IMR-90 (cell line): ENCODE measurements around the gene BPIFB2. TPM values are rescaled to one million over a fixed set of nuclear protein-coding genes. Genes with fewer than 3 reads are reported as not detected.

Experiments
- ATAC-seq: fragments of 200-7000 bp; cut with Tn5 transposase; 2 replicates; pipeline ENCODE4 v1.9.1; 2020; ENCODE audit warnings: low read depth, mild to moderate bottlenecking, moderate library complexity
- BruUV-seq: library from RNA; stranded (reverse); fragments of 400-500 nt; replicated peaks from 2 replicates; lab custom pipeline; 2021; lab: Mats Ljungman, UMichigan
- CTCF ChIA-PET: fragments of 300-600 bp; formaldehyde crosslinking; extraction: SDS; loops from one replicate; lab custom pipeline; 2021; ENCODE audit warnings: antibody characterized with exemption; lab: Yijun Ruan, JAX
- POLR2A ChIA-PET: fragments of 300-600 bp; sonication (Branson Sonifier 250); formaldehyde crosslinking; loops from one replicate; lab custom pipeline; 2022; ENCODE audit warnings: antibody characterized with exemption; ENCODE audit not compliant: unreplicated experiment; lab: Charles Lee
- DNase-seq: peaks from one replicate; pipeline ENCODE4 v3.0.0; 2013
- H2AFZ ChIP-seq: replicated peaks from 2 replicates; pipeline ENCODE3; 2013; ENCODE audit warnings: low read length, mild to moderate bottlenecking; ENCODE audit not compliant: poor library complexity
- H2AK5ac ChIP-seq: 2 replicates; pipeline ENCODE4 v1.6.1; 2013; ENCODE audit warnings: low read depth, low read length, inconsistent platforms
- H2AK9ac ChIP-seq: replicated peaks from 2 replicates; pipeline ENCODE3; 2013; ENCODE audit warnings: mild to moderate bottlenecking, low read depth, low read length, moderate library complexity; ENCODE audit not compliant: poor library complexity
- H2BK120ac ChIP-seq: 2 replicates; pipeline ENCODE4 v1.6.1; 2013; ENCODE audit warnings: low read depth, low read length, inconsistent platforms
- H2BK15ac ChIP-seq: 3 replicates; pipeline ENCODE4 v1.6.1; 2013; ENCODE audit warnings: low read depth, low read length, inconsistent platforms
- H2BK20ac ChIP-seq: 2 replicates; pipeline ENCODE4 v1.6.1; 2013; ENCODE audit warnings: low read depth, mild to moderate bottlenecking, inconsistent platforms, low read length, moderate library complexity
- H2BK5ac ChIP-seq: 2 replicates; pipeline ENCODE4 v1.6.1; 2013; ENCODE audit warnings: mild to moderate bottlenecking, low read depth, low read length, inconsistent platforms; ENCODE audit not compliant: poor library complexity, severe bottlenecking
- H3K14ac ChIP-seq: replicated peaks from 2 replicates; pipeline ENCODE4 v1.6.1; 2013; ENCODE audit warnings: low read depth, low read length, inconsistent platforms
- H3K18ac ChIP-seq: 2 replicates; pipeline ENCODE4 v1.6.1; 2013; ENCODE audit warnings: low read depth, low read length, control low read depth
- H3K23ac ChIP-seq: 2 replicates; pipeline ENCODE4 v1.6.1; 2013; ENCODE audit warnings: low read depth, low read length, inconsistent platforms
- H3K27ac ChIP-seq: 2 replicates; pipeline ENCODE4 v1.5.1; 2013; ENCODE audit warnings: mild to moderate bottlenecking, control low read depth, low read length; ENCODE audit not compliant: insufficient read depth
- H3K27me3 ChIP-seq: 2 replicates; pipeline ENCODE4 v1.6.1; 2013; ENCODE audit warnings: low read length; ENCODE audit not compliant: control insufficient read depth, insufficient read depth
- H3K36me3 ChIP-seq: 2 replicates; pipeline ENCODE4 v1.6.1; 2013; ENCODE audit warnings: low read length, mixed read lengths; ENCODE audit not compliant: control insufficient read depth, insufficient read depth
- H3K4ac ChIP-seq: 2 replicates; pipeline ENCODE4 v1.6.1; 2013; ENCODE audit warnings: low read depth, low read length, inconsistent platforms
- H3K4me1 ChIP-seq: 2 replicates; pipeline ENCODE4 v1.6.1; 2013; ENCODE audit warnings: low read length, mixed read lengths; ENCODE audit not compliant: control insufficient read depth, insufficient read depth
- H3K4me2 ChIP-seq: 2 replicates; pipeline ENCODE4 v1.6.1; 2013; ENCODE audit warnings: low read depth, mild to moderate bottlenecking, control low read depth, low read length, moderate library complexity
- H3K4me3 ChIP-seq: 2 replicates; pipeline ENCODE4 v1.5.1; 2013; ENCODE audit warnings: low read depth, mild to moderate bottlenecking, control low read depth, low read length, moderate library complexity; ENCODE audit not compliant: insufficient read depth
- H3K56ac ChIP-seq: 2 replicates; pipeline ENCODE4 v1.6.1; 2013; ENCODE audit warnings: low read length, inconsistent platforms; ENCODE audit not compliant: insufficient read depth; ENCODE audit errors: extremely low read depth
- H3K79me1 ChIP-seq, 2 experiments: 2 replicates each; pipeline ENCODE4 v1.6.1; 2013; ENCODE audit warnings: low read length in 2 of 2, inconsistent platforms in 1 of 2, low read depth in 1 of 2
- H3K9ac ChIP-seq: 2 replicates; pipeline ENCODE4 v1.6.1; 2013; ENCODE audit warnings: low read depth, low read length, control low read depth
- H3K9me1 ChIP-seq: 2 replicates; pipeline ENCODE4 v1.6.1; 2013; ENCODE audit warnings: low read length, inconsistent platforms; ENCODE audit not compliant: insufficient read depth
- H3K9me3 ChIP-seq: 2 replicates; pipeline ENCODE4 v1.6.1; 2013; ENCODE audit warnings: low read length; ENCODE audit not compliant: control insufficient read depth, insufficient read depth
- H4K20me1 ChIP-seq: 2 replicates; pipeline ENCODE4 v1.6.1; 2013; ENCODE audit warnings: low read length, inconsistent platforms; ENCODE audit not compliant: insufficient read depth
- H4K5ac ChIP-seq: 2 replicates; pipeline ENCODE4 v1.6.1; 2013; ENCODE audit warnings: mild to moderate bottlenecking, low read depth, low read length, control low read depth
- H4K8ac ChIP-seq, 2 experiments: 2 replicates each; pipeline ENCODE4 v1.6.1; 2013; ENCODE audit warnings: low read depth in 2 of 2, low read length in 2 of 2, control low read depth in 1 of 2, inconsistent platforms in 1 of 2
- H4K91ac ChIP-seq: 2 replicates; pipeline ENCODE4 v1.6.1; 2013; ENCODE audit warnings: low read depth, low read length, inconsistent platforms; ENCODE audit not compliant: insufficient read depth
- BHLHE40 ChIP-seq: fragments of 150-350 bp; IDR thresholded peaks from 2 replicates; pipeline ENCODE4 v1.6.1; 2016; ENCODE audit warnings: mild to moderate bottlenecking, low read depth, low read length
- CEBPB ChIP-seq: IDR thresholded peaks from 2 replicates; pipeline ENCODE4 v1.6.1; 2012; ENCODE audit warnings: low read depth, low read length, improper control_type of control experiment
- CHD1 ChIP-seq: IDR thresholded peaks from 2 replicates; pipeline ENCODE4 v1.6.1; 2012; ENCODE audit warnings: low read depth, low read length, improper control_type of control experiment
- ELK1 ChIP-seq: fragments of 150-350 bp; IDR thresholded peaks from 2 replicates; pipeline ENCODE4 v1.6.1; 2016; ENCODE audit warnings: low read depth, mild to moderate bottlenecking, low read length, moderate library complexity, borderline replicate concordance
- FOS ChIP-seq: fragments of 150-350 bp; IDR thresholded peaks from 2 replicates; pipeline ENCODE4 v1.6.1; 2016; ENCODE audit warnings: low read depth, low read length
- MAFK ChIP-seq: IDR thresholded peaks from 2 replicates; pipeline ENCODE4 v1.6.1; 2012; ENCODE audit warnings: low read depth, low read length, improper control_type of control experiment
- MAZ ChIP-seq: IDR thresholded peaks from 2 replicates; pipeline ENCODE4 v1.6.1; 2012; ENCODE audit warnings: low read depth, mild to moderate bottlenecking, low read length, improper control_type of control experiment, moderate library complexity, borderline replicate concordance
- MXI1 ChIP-seq: IDR thresholded peaks from 2 replicates; pipeline ENCODE4 v1.6.1; 2012; ENCODE audit warnings: low read depth, mild to moderate bottlenecking, low read length, moderate library complexity, borderline replicate concordance
- NFE2L2 ChIP-seq: fragments of 150-350 bp; IDR thresholded peaks from 2 replicates; pipeline ENCODE4 v1.6.1; 2016; ENCODE audit warnings: low read depth, mild to moderate bottlenecking, low read length
- POLR2A ChIP-seq: IDR thresholded peaks from 2 replicates; pipeline ENCODE4 v1.6.1; 2012; ENCODE audit warnings: mild to moderate bottlenecking, low read depth, low read length
- RAD21 ChIP-seq: IDR thresholded peaks from 2 replicates; pipeline ENCODE4 v1.6.1; 2012; ENCODE audit warnings: low read length, improper control_type of control experiment
- RCOR1 ChIP-seq: IDR thresholded peaks from 2 replicates; pipeline ENCODE4 v1.6.1; 2012; ENCODE audit warnings: mild to moderate bottlenecking, low read length, improper control_type of control experiment; ENCODE audit not compliant: insufficient replicate concordance
- RFX5 ChIP-seq: IDR thresholded peaks from 2 replicates; pipeline ENCODE4 v1.8.0; 2012; ENCODE audit warnings: low read depth, mild to moderate bottlenecking, low read length, moderate library complexity
- SMC3 ChIP-seq: fragments of 150-350 bp; IDR thresholded peaks from 2 replicates; pipeline ENCODE4 v1.6.1; 2016; ENCODE audit warnings: low read depth, mild to moderate bottlenecking, antibody characterized with exemption, low read length, moderate library complexity
- USF2 ChIP-seq: fragments of 150-350 bp; IDR thresholded peaks from 2 replicates; pipeline ENCODE4 v1.6.1; 2017; ENCODE audit warnings: mild to moderate bottlenecking, antibody characterized with exemption, low read length, low read depth
- WGBS, 2 experiments: methylation state at CpG; one replicate each; pipeline versions ENCODE4 v1.1.5 to v1.1.7; 2013; ENCODE audit warnings: missing lambda C conversion rate in 2 of 2; ENCODE audit not compliant: insufficient read length in 1 of 2; ENCODE audit errors: extremely low coverage in 2 of 2; 5-methylcytosine and 5-hydroxymethylcytosine counted together
- dilution Hi-C: fragments of 300-500 bp; cut with HindIII; formaldehyde crosslinking; loops from one replicate; pipeline ENCODE4 v1.14.3; 2018; ENCODE audit warnings: low sequenced_read_pairs; ENCODE audit not compliant: unreplicated experiment
- in situ Hi-C: fragments of 300-500 bp; cut with MboI; formaldehyde crosslinking; loops from 3 replicates; pipeline ENCODE4 v1.14.3; 2019; ENCODE audit warnings: low sequenced_read_pairs, inconsistent platforms, mixed read lengths
- intact Hi-C: fragments of 100-400 bp; cut with micrococcal nuclease; formaldehyde crosslinking; loops from 2 replicates; pipeline ENCODE4 v1.10.0; 2022
- polyA plus RNA-seq, 3 experiments: library from polyadenylated mRNA; depleted of rRNA; stranded (reverse); fragments of >200 nt; gene quantifications; 2 replicates each; pipeline ENCODE4 v1.2.3, GENCODE V29; 2012; ENCODE audit warnings: low replicate concordance in 1 of 3
- total RNA-seq: library from RNA; depleted of rRNA; stranded (reverse); fragments of >200 nt; gene quantifications from 2 replicates; pipeline ENCODE4 v1.2.3, GENCODE V29; 2012
- TF ChIP-seq, protein P1 (sequence below): conservative IDR thresholded peaks from 2 replicates; pipeline ENCODE4 v1.5.1; 2012; ENCODE audit warnings: mild to moderate bottlenecking, low read depth, low read length, improper control_type of control experiment

Gene BPIFB2
- total and polyA plus RNA-seq, 2 of the 4 experiments (the other 2 are of a cell fraction), result not detected

GRCh38 chr20:33024243-33024560 lies 16.7 kb downstream of the BPIFB2 start:
- no peak overlapping the region for H4K8ac ChIP-seq
- no peak overlapping the region for H2AK9ac ChIP-seq
- CTCF ChIA-PET, result no interaction called here
- H3K4me2 ChIP-seq, result no peak overlapping the region
- H3K9me1 ChIP-seq, result no peaks in the 10 kb centered on the region
- H3K23ac ChIP-seq, result no peak overlapping the region
- ATAC-seq (no peak), DNase-seq (no peak)
- no peak overlapping the region for H4K5ac ChIP-seq
- H3K14ac ChIP-seq, result no peak overlapping the region
- no peaks in the 10 kb centered on the region for H3K36me3 ChIP-seq
- no peaks in the 10 kb centered on the region for H3K9me3 ChIP-seq
- H3K4me1 ChIP-seq, result no peaks in the 10 kb centered on the region
- dilution Hi-C loops (no loop called here), intact Hi-C loops (no loop called here), in situ Hi-C loops (no loop called here)
- no TSS peak for BruUV-seq
- no peak overlapping the region for H3K4me3 ChIP-seq
- no CpG with 5 or more reads among the region's 1 CpG for WGBS, 2 experiments
- H3K27me3 ChIP-seq, result no peaks in the 10 kb centered on the region
- no peak overlapping the region for H3K56ac ChIP-seq
- no peak overlapping the region for H3K4ac ChIP-seq
- no peak overlapping the region for H3K9ac ChIP-seq
- no peaks in the 10 kb centered on the region for H4K20me1 ChIP-seq
- no peak overlapping the region for H2BK5ac ChIP-seq
- POLR2A ChIA-PET, result no interaction called here
- no peak overlapping the region for H2AFZ ChIP-seq
- H4K91ac ChIP-seq, result no peak overlapping the region
- H2BK120ac ChIP-seq, result no peak overlapping the region
- H3K18ac ChIP-seq, result no peak overlapping the region
- H2BK15ac ChIP-seq, result no peak overlapping the region
- H3K79me1 ChIP-seq, result no peaks in the 10 kb centered on the region
- H2BK20ac ChIP-seq, result no peak overlapping the region
- no peak overlapping the region for H3K27ac ChIP-seq
- H2AK5ac ChIP-seq, result no peak overlapping the region
- TF ChIP-seq FOS (no peak), CEBPB (no peak), MAZ (no peak), RAD21 (no peak), CHD1 (no peak), RFX5 (no peak), MAFK (no peak), ELK1 (no peak), USF2 (no peak), BHLHE40 (no peak), NFE2L2 (no peak), MXI1 (no peak), RCOR1 (no peak), POLR2A (no peak), SMC3 (no peak)
- TF ChIP-seq, protein P1, sequence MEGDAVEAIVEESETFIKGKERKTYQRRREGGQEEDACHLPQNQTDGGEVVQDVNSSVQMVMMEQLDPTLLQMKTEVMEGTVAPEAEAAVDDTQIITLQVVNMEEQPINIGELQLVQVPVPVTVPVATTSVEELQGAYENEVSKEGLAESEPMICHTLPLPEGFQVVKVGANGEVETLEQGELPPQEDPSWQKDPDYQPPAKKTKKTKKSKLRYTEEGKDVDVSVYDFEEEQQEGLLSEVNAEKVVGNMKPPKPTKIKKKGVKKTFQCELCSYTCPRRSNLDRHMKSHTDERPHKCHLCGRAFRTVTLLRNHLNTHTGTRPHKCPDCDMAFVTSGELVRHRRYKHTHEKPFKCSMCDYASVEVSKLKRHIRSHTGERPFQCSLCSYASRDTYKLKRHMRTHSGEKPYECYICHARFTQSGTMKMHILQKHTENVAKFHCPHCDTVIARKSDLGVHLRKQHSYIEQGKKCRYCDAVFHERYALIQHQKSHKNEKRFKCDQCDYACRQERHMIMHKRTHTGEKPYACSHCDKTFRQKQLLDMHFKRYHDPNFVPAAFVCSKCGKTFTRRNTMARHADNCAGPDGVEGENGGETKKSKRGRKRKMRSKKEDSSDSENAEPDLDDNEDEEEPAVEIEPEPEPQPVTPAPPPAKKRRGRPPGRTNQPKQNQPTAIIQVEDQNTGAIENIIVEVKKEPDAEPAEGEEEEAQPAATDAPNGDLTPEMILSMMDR, result no peak
